ENCODE data around the gene TPBGL. TPM values are rescaled to one million over a fixed set of nuclear protein-coding genes. Genes with fewer than 3 reads are reported as not detected.

Gene TPBGL
- total RNA-seq, 1 donor from 2014 or later: 0.20 TPM

GRCh38 chr11:75281469-75282095, 41.0 kb downstream of the TPBGL start:
- no peaks in the 10 kb centered on the region for H3K4me1 ChIP-seq (ENCODE audit: insufficient read depth, low read length)
- H3K9me3 ChIP-seq (ENCODE audit: insufficient read depth, low read depth, low read length): no peaks in the 10 kb centered on the region
- H3K4me3 Mint-ChIP-seq (ENCODE audit: unreplicated experiment): no peak overlapping the region
- H2AFZ ChIP-seq (ENCODE audit: low read depth, low read length): no peak overlapping the region
- H3K9me3 Mint-ChIP-seq (ENCODE audit: unreplicated experiment): no peaks in the 10 kb centered on the region
- TF ChIP-seq EZH2 (IDR thresholded peaks at IDR 0.05; ENCODE audit: insufficient read depth, low read length) (no peak), CTCF (IDR thresholded peaks at IDR 0.05; ENCODE audit: insufficient read depth, low read depth, low read length) (no peak)
- H3K27me3 ChIP-seq (ENCODE audit: insufficient read depth, low read length): no peaks in the 10 kb centered on the region
- H3K79me2 ChIP-seq (ENCODE audit: insufficient read depth, low read length): no peaks in the 10 kb centered on the region
- H3K36me3 ChIP-seq (ENCODE audit: insufficient read depth, low read length): no peaks in the 10 kb centered on the region
- H3K4me1 Mint-ChIP-seq (ENCODE audit: low read depth, unreplicated experiment): peaks cover 4% of the 10 kb centered on the region
- no peak overlapping the region for H3K4me2 ChIP-seq (ENCODE audit: low read length)
- H3K27ac ChIP-seq (ENCODE audit: low read depth, low read length): no peak overlapping the region
- H3K4me3 ChIP-seq (ENCODE audit: insufficient read depth, low read depth, low read length): no peak overlapping the region
- no peaks in the 10 kb centered on the region for H4K20me1 ChIP-seq (ENCODE audit: insufficient read depth, low read length)
- H3K27me3 Mint-ChIP-seq (ENCODE audit: low read depth, unreplicated experiment): no peaks in the 10 kb centered on the region
- H3K36me3 Mint-ChIP-seq (ENCODE audit: low read depth, unreplicated experiment): peaks cover 27% of the 10 kb centered on the region
- DNase-seq (ENCODE audit: low read depth) (no peak), FAIRE-seq (no peak)
- H3K27ac Mint-ChIP-seq (ENCODE audit: unreplicated experiment): no peak overlapping the region
- no peak overlapping the region for H3K9ac ChIP-seq (ENCODE audit: low read length)

- Histone ChIP-seq H3K9me3 (ENCODE audit: insufficient read depth, low read depth, low read length) (no peaks in the 10 kb centered on the region), H3K36me3 (ENCODE audit: insufficient read depth, low read length) (no peaks in the 10 kb centered on the region), H3K9ac (ENCODE audit: low read length) (no peak overlapping the region), H2AFZ (ENCODE audit: low read depth, low read length) (no peak overlapping the region), H3K4me3 (ENCODE audit: insufficient read depth, low read depth, low read length) (no peak overlapping the region), H3K4me1 (ENCODE audit: insufficient read depth, low read length) (no peaks in the 10 kb centered on the region), H3K79me2 (ENCODE audit: insufficient read depth, low read length) (no peaks in the 10 kb centered on the region), H3K4me2 (ENCODE audit: low read length) (no peak overlapping the region), H3K27ac (ENCODE audit: low read depth, low read length) (no peak overlapping the region), H4K20me1 (ENCODE audit: insufficient read depth, low read length) (no peaks in the 10 kb centered on the region), H3K27me3 (ENCODE audit: insufficient read depth, low read length) (no peaks in the 10 kb centered on the region)
- DNase-seq (ENCODE audit: low read depth) (no peak), FAIRE-seq (no peak)
- H3K4me1 Mint-ChIP-seq (ENCODE audit: low read depth, unreplicated experiment): peaks cover 4% of the 10 kb centered on the region
- no peak overlapping the region for H3K4me3 Mint-ChIP-seq (ENCODE audit: unreplicated experiment)
- H3K9me3 Mint-ChIP-seq (ENCODE audit: unreplicated experiment): no peaks in the 10 kb centered on the region
- H3K36me3 Mint-ChIP-seq (ENCODE audit: low read depth, unreplicated experiment): peaks cover 21% of the 10 kb centered on the region
- H3K27me3 Mint-ChIP-seq (ENCODE audit: low read depth, unreplicated experiment): no peaks in the 10 kb centered on the region
- H3K27ac Mint-ChIP-seq (ENCODE audit: unreplicated experiment): no peak overlapping the region
- TF ChIP-seq CTCF (IDR thresholded peaks at IDR 0.05; ENCODE audit: insufficient read depth, low read depth, low read length): no peak
- no peak for TF ChIP-seq EZH2 (IDR thresholded peaks at IDR 0.05; ENCODE audit: insufficient read depth, low read length)
Observed at GRCh38 chr11:75283391-75283931, 42.9 kb downstream of the TPBGL start.

GRCh38 chr11:75285776-75286360, 45.3 kb downstream of the TPBGL start:
- Histone ChIP-seq H4K20me1 (ENCODE audit: insufficient read depth, low read length) (no peaks in the 10 kb centered on the region), H3K79me2 (ENCODE audit: insufficient read depth, low read length) (no peaks in the 10 kb centered on the region), H3K36me3 (ENCODE audit: insufficient read depth, low read length) (no peaks in the 10 kb centered on the region), H3K9me3 (ENCODE audit: insufficient read depth, low read depth, low read length) (no peaks in the 10 kb centered on the region), H3K27ac (ENCODE audit: low read depth, low read length) (no peak overlapping the region), H3K4me3 (ENCODE audit: insufficient read depth, low read depth, low read length) (no peak overlapping the region), H3K9ac (ENCODE audit: low read length) (no peak overlapping the region), H3K4me2 (ENCODE audit: low read length) (no peak overlapping the region), H2AFZ (ENCODE audit: low read depth, low read length) (no peak overlapping the region), H3K27me3 (ENCODE audit: insufficient read depth, low read length) (peaks cover 2% of the 10 kb centered on the region), H3K4me1 (ENCODE audit: insufficient read depth, low read length) (no peaks in the 10 kb centered on the region)
- Mint-ChIP-seq H3K36me3 (ENCODE audit: low read depth, unreplicated experiment) (peaks cover 21% of the 10 kb centered on the region), H3K9me3 (ENCODE audit: unreplicated experiment) (no peaks in the 10 kb centered on the region), H3K4me3 (ENCODE audit: unreplicated experiment) (no peak overlapping the region), H3K4me1 (ENCODE audit: low read depth, unreplicated experiment) (no peaks in the 10 kb centered on the region), H3K27me3 (ENCODE audit: low read depth, unreplicated experiment) (peaks cover 3% of the 10 kb centered on the region), H3K27ac (ENCODE audit: unreplicated experiment) (no peak overlapping the region)
- FAIRE-seq (no peak), DNase-seq (ENCODE audit: low read depth) (no peak)
- no peak for TF ChIP-seq EZH2 (IDR thresholded peaks at IDR 0.05; ENCODE audit: insufficient read depth, low read length)
- no peak for TF ChIP-seq CTCF (IDR thresholded peaks at IDR 0.05; ENCODE audit: insufficient read depth, low read depth, low read length)

Data from astrocyte (in vitro differentiated cells and primary cell).